Astrocyte (in vitro differentiated cells and primary cell): ENCODE results near the gene MDN1. TPM values are rescaled to one million over a fixed set of nuclear protein-coding genes. Genes with fewer than 3 reads are reported as not detected.

ENCODE experiments used
- DNase-seq: peaks from one replicate; pipeline ENCODE4 v3.0.0-alpha.2; 2010; ENCODE audit warnings: low read depth
- FAIRE-seq: peaks from 2 replicates; lab custom pipeline; 2011; peaks lifted over from hg19 to GRCh38; lab: Jason Lieb, UNC
- H2AFZ ChIP-seq: 2 replicates; pipeline ENCODE4 v1.6.0; 2012; ENCODE audit warnings: low read depth, low read length, inconsistent platforms
- H3K27ac ChIP-seq: 2 replicates; pipeline ENCODE4 v1.5.1; 2011; ENCODE audit warnings: low read depth, low read length, inconsistent platforms
- H3K27me3 ChIP-seq: 2 replicates; pipeline ENCODE4 v1.6.0; 2011; ENCODE audit warnings: low read length, inconsistent platforms; ENCODE audit not compliant: insufficient read depth
- H3K36me3 ChIP-seq: 2 replicates; pipeline ENCODE4 v1.5.1; 2011; ENCODE audit warnings: low read length, inconsistent platforms; ENCODE audit not compliant: insufficient read depth
- H3K4me1 ChIP-seq: 2 replicates; pipeline ENCODE4 v1.5.1; 2011; ENCODE audit warnings: low read length, inconsistent platforms; ENCODE audit not compliant: insufficient read depth
- H3K4me2 ChIP-seq: 2 replicates; pipeline ENCODE4 v1.6.0; 2012; ENCODE audit warnings: low read length, inconsistent platforms
- H3K4me3 ChIP-seq: 2 replicates; pipeline ENCODE4 v1.5.1; 2011; ENCODE audit warnings: low read depth, mild to moderate bottlenecking, low read length, inconsistent platforms; ENCODE audit not compliant: insufficient read depth
- H3K79me2 ChIP-seq: 2 replicates; pipeline ENCODE4 v1.6.0; 2012; ENCODE audit warnings: mild to moderate bottlenecking, low read length, inconsistent platforms; ENCODE audit not compliant: insufficient read depth
- H3K9ac ChIP-seq: 2 replicates; pipeline ENCODE4 v1.6.0; 2012; ENCODE audit warnings: mild to moderate bottlenecking, low read length, inconsistent platforms
- H3K9me3 ChIP-seq: 2 replicates; pipeline ENCODE4 v1.5.1; 2012; ENCODE audit warnings: low read depth, mild to moderate bottlenecking, low read length, inconsistent platforms; ENCODE audit not compliant: insufficient read depth
- H4K20me1 ChIP-seq: 2 replicates; pipeline ENCODE4 v1.6.0; 2012; ENCODE audit warnings: low read length, inconsistent platforms; ENCODE audit not compliant: insufficient read depth
- H3K27ac Mint-ChIP-seq: one replicate; pipeline ENCODE4 v1.8.0; 2021; ENCODE audit warnings: mild to moderate bottlenecking, mixed read lengths; ENCODE audit not compliant: unreplicated experiment
- H3K27me3 Mint-ChIP-seq: one replicate; pipeline ENCODE4 v1.8.0; 2021; ENCODE audit warnings: low read depth, mixed read lengths; ENCODE audit not compliant: unreplicated experiment
- H3K36me3 Mint-ChIP-seq: one replicate; pipeline ENCODE4 v1.8.0; 2021; ENCODE audit warnings: low read depth, mixed read lengths; ENCODE audit not compliant: unreplicated experiment
- H3K4me1 Mint-ChIP-seq: one replicate; pipeline ENCODE4 v1.8.0; 2021; ENCODE audit warnings: low read depth, mixed read lengths; ENCODE audit not compliant: unreplicated experiment
- H3K4me3 Mint-ChIP-seq: one replicate; pipeline ENCODE4 v1.8.0; 2021; ENCODE audit warnings: mild to moderate bottlenecking, moderate library complexity, mixed read lengths; ENCODE audit not compliant: unreplicated experiment
- H3K9me3 Mint-ChIP-seq: one replicate; pipeline ENCODE4 v1.8.0; 2021; ENCODE audit warnings: mild to moderate bottlenecking, mixed read lengths; ENCODE audit not compliant: unreplicated experiment
- CTCF ChIP-seq: IDR thresholded peaks from 2 replicates; pipeline ENCODE4 v1.5.1; 2011; ENCODE audit warnings: low read depth, mild to moderate bottlenecking, inconsistent platforms, low read length, moderate library complexity; ENCODE audit not compliant: insufficient read depth
- EZH2 ChIP-seq: IDR thresholded peaks from 2 replicates; pipeline ENCODE4 v1.6.1; 2012; ENCODE audit warnings: mild to moderate bottlenecking, low read length, inconsistent platforms; ENCODE audit not compliant: insufficient read depth
- total RNA-seq: library from RNA; stranded (reverse); gene quantifications from 2 replicates; pipeline ENCODE4 v1.2.1, GENCODE V29; 2021

Gene MDN1
- total RNA-seq, 1 donor from 2014 or later, result 35.7 TPM

DNA sequence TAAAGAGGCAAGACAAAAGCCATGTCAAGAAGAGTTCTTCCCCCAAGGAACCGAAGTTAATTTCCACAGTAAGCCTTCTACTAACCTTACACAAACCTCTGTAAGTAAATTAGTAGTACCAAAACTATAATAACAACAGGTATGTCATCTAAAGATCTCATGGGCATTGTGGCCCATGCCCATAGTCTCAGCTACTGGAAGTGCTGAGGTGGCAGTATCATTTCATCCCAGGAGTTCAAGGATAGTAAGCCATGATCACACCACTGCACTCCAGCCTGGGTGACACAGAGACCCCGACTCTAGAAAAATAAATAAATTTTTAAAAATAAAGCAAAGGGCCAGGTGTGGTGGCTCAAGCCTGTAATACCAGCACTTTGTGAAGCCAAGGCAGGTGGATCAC lies 29.2 kb downstream of the MDN1 start:
- Histone ChIP-seq H2AFZ (no peak overlapping the region), H3K79me2 (no peaks in the 10 kb centered on the region)
- H3K36me3 Mint-ChIP-seq, result peaks cover 12% of the 10 kb centered on the region

DNA sequence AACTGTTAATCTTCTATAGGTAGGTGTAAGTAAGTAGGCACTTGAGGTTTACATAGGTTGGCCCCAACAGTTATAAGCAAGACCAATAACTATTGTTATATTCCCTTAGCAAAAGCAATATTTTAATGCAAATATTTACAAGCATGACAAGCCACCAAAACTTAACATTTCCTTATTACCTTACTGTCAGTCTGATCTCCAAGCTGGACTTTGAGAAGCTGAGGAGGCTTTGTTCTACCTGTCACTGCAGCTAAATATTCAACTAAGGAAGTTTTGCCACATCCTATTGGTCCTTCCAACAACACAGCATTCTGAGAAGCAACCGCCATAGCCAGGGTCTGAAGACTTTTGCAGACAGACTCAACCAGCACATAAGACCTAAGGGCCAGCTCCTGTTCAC lies 29.6 kb downstream of the MDN1 start:
- Mint-ChIP-seq H3K4me1 (peaks cover 4% of the 10 kb centered on the region), H3K27ac (no peak overlapping the region)

More for the DNA sequence above, 29.2 kb downstream of the MDN1 start:
- Histone ChIP-seq H3K36me3 (peaks cover 19% of the 10 kb centered on the region), H3K27ac (no peak overlapping the region), H3K27me3 (no peaks in the 10 kb centered on the region), H3K9ac (no peak overlapping the region), H4K20me1 (peaks cover 12% of the 10 kb centered on the region), H3K4me2 (no peak overlapping the region), H3K4me1 (peaks cover 4% of the 10 kb centered on the region), H3K9me3 (no peaks in the 10 kb centered on the region), H3K4me3 (no peak overlapping the region)
- Mint-ChIP-seq H3K4me3 (no peak overlapping the region), H3K27ac (no peak overlapping the region), H3K4me1 (peaks cover 4% of the 10 kb centered on the region), H3K9me3 (no peaks in the 10 kb centered on the region), H3K27me3 (no peaks in the 10 kb centered on the region)
- no peak for DNase-seq
- TF ChIP-seq CTCF, result no peak
- no peak for FAIRE-seq

More for the DNA sequence above, 29.6 kb downstream of the MDN1 start:
- H3K9me3 Mint-ChIP-seq, result no peaks in the 10 kb centered on the region
- H3K27me3 ChIP-seq, result no peaks in the 10 kb centered on the region
- H3K36me3 Mint-ChIP-seq, result peaks cover 16% of the 10 kb centered on the region
- no peak overlapping the region for H3K4me3 ChIP-seq
- no peaks in the 10 kb centered on the region for H3K79me2 ChIP-seq
- peaks cover 20% of the 10 kb centered on the region for H3K36me3 ChIP-seq
- no peak overlapping the region for H3K4me2 ChIP-seq
- H3K4me3 Mint-ChIP-seq, result no peak overlapping the region
- TF ChIP-seq CTCF (no peak), EZH2 (no peak)
- H3K4me1 ChIP-seq, result peaks cover 4% of the 10 kb centered on the region
- no peak for FAIRE-seq
- no peak overlapping the region for H3K9ac ChIP-seq
- H2AFZ ChIP-seq, result no peak overlapping the region
- no peak for DNase-seq
- no peaks in the 10 kb centered on the region for H3K27me3 Mint-ChIP-seq
- H3K9me3 ChIP-seq, result no peaks in the 10 kb centered on the region
- peaks cover 8% of the 10 kb centered on the region for H4K20me1 ChIP-seq
- H3K27ac ChIP-seq, result no peak overlapping the region
